RCC 7860 (cell line): Measurements from ENCODE around the gene RPS4Y2.

Experiments used
- DNase-seq: peaks from one replicate; pipeline ENCODE4 v3.0.0-alpha.2; 2015; ENCODE audit warnings: low spot score
- FAIRE-seq: peaks from 2 replicates; lab custom pipeline; 2012; peaks lifted over from hg19 to GRCh38; lab: Jason Lieb, UNC

RPS4Y2 gene

DNA sequence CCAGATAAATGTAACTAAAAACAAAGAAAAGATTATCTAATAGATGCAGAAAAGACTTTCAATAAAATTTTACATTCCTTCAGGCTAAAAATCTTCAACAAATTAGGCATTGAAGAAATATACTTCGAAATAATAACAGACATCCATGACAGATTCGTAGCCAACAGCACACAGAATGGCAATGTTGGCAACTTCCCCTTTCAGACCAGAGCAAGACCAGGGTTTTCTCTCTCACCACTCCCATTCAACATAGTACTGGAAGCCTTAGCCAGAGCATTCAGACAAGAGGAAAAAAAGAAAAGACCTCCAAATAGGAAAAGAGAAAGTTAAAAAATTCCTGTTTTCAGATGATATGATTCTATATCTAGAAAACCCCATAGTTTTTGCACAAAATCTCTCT lies 61.2 kb downstream of the RPS4Y2 start:
- no peak for FAIRE-seq
- no peak for DNase-seq
